ENCODE data around the gene RFNG.

Gene RFNG

DNA sequence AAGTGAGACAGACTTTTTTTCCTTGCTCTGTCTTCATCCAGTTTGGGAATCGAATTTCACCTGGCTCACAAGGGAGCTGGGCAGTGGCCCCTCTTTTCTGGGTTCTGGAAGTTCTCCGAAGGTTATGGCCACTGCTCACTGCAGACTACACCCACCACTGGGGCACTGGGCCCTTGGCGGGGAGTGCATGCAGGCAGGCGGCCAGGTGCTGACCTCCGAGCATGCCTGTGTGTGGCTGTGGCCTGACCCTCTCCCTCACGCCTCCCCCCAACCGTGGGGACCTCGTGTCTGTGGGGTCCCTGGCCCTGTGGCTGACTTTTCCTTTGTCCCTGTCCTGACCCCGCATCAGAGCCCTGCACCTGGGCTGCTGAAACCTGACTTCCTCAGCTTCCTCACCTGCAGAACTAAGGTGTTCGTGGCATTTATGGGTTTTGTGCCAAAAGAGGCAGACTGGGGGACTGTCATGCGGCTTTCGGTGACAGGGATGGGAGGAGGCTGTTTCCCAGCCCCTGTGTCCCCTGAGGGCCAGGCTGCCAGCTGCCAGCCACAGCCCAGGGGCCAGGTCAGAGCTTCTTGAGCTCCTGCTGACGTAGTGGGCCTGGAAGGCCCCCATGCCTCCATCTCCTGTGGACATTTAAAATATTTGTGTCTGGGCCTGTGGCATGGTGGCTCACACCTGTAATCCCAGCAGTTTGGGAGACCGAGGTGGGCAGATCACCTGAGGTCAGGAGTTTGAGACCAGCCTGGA lies 52.7 kb downstream of the RFNG start:
- DNase-seq = no peak

DNA sequence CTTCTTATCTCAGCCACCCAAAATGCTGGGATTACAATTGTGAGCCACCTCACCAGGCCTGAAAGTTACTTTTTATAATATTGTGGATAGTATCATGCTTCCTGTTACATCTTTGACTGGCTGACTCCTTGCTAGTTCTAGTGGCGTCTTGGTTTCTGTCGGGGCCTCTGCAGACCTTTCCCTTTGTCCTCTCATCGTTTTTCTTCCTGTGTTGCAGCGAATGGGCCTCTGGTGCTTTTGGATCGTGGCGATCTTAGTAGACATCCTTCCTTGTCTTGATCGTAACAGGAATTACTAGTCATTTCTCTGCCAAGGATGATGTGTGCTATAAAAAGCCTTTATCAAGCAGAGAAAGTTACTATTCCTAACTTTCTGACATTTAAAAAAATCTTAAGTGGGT lies 53.4 kb downstream of the RFNG start:
- no peak for DNase-seq

Data from NCI-H1436 (cell line).